Measurements from ENCODE around the gene EIF4EBP3.

DNA sequence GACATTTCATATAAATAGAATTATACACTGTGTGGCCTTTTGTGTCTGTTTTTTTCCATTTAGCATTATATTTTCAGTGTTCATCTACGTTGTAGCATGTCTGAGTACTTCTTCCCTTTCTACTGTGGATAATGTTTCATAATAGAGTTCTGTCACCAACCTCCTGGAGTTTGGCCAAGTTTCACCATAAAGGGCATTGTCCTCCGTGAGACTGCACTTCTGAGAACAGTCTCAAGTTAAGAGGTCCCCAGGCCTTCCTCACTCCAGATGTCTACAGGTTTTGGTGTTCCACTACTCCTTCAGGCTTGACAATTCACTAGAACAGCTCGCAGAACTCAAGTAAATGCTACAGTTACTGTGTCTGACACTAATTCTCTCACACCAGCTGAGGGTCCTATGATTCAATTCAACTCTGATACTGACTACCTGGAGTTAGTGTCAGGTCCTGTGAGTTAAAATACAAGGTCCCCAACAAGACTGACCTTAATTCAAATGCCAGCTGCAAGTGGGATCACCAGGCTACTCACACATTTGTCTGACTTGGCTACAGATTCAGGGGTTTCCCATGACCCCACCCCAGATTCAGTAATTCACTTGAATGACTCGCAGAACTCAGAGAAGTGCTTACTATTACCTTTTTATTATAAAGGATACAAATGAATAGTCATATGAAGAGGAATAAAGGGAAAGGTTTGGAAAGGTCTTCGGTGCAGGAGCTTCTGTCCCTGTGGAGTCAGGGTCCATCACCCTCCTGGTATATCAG, 48.3 kb downstream of the EIF4EBP3 start:
- TF ChIP-seq EP300 (IDR thresholded peaks at IDR 0.05) (no peak), POLR2A (IDR thresholded peaks at IDR 0.05; ENCODE audit: low read depth) (no peak), POLR2AphosphoS5 (IDR thresholded peaks at IDR 0.05) (no peak)
- TF ChIP-seq, protein P1, sequence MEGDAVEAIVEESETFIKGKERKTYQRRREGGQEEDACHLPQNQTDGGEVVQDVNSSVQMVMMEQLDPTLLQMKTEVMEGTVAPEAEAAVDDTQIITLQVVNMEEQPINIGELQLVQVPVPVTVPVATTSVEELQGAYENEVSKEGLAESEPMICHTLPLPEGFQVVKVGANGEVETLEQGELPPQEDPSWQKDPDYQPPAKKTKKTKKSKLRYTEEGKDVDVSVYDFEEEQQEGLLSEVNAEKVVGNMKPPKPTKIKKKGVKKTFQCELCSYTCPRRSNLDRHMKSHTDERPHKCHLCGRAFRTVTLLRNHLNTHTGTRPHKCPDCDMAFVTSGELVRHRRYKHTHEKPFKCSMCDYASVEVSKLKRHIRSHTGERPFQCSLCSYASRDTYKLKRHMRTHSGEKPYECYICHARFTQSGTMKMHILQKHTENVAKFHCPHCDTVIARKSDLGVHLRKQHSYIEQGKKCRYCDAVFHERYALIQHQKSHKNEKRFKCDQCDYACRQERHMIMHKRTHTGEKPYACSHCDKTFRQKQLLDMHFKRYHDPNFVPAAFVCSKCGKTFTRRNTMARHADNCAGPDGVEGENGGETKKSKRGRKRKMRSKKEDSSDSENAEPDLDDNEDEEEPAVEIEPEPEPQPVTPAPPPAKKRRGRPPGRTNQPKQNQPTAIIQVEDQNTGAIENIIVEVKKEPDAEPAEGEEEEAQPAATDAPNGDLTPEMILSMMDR (IDR thresholded peaks at IDR 0.05) = no peak
